HG03066 (cell line): ENCODE measurements around the gene RDH13.

ENCODE experiments used
- ATAC-seq: cut with Tn5 transposase; IDR thresholded peaks from one replicate; pipeline ENCODE4 v1.9.1; 2021; ENCODE audit warnings: low read depth; ENCODE audit not compliant: unreplicated experiment

Gene RDH13

GRCh38 chr19:55092423-55093318, 29.7 kb upstream of the RDH13 start:
- ATAC-seq: no peak

- no peak for ATAC-seq
Observed at GRCh38 chr19:55091955-55092354, 29.0 kb upstream of the RDH13 start.

GRCh38 chr19:55091126-55091910, 28.4 kb upstream of the RDH13 start:
- ATAC-seq: no peak

GRCh38 chr19:55090564-55090963, 27.6 kb upstream of the RDH13 start:
- ATAC-seq: no peak

- ATAC-seq: no peak
Observed at GRCh38 chr19:55089342-55089944, 26.5 kb upstream of the RDH13 start.

- ATAC-seq: no peak
Observed at GRCh38 chr19:55088543-55089341, 25.8 kb upstream of the RDH13 start.

GRCh38 chr19:55088021-55088451, 25.1 kb upstream of the RDH13 start:
- ATAC-seq: no peak

- ATAC-seq: no peak
Observed at GRCh38 chr19:55087542-55087901, 24.6 kb upstream of the RDH13 start.

GRCh38 chr19:55086730-55087541, 24.0 kb upstream of the RDH13 start:
- ATAC-seq: no peak

GRCh38 chr19:55085923-55086715, 23.2 kb upstream of the RDH13 start:
- no peak for ATAC-seq

- ATAC-seq: no peak
Observed at GRCh38 chr19:55084416-55084815, 21.5 kb upstream of the RDH13 start.

GRCh38 chr19:55083004-55083850, 20.3 kb upstream of the RDH13 start:
- ATAC-seq: no peak

GRCh38 chr19:55082020-55082851, 19.3 kb upstream of the RDH13 start:
- ATAC-seq: no peak

GRCh38 chr19:55081770-55082019, 18.7 kb upstream of the RDH13 start:
- ATAC-seq: no peak

- ATAC-seq: no peak
Observed at GRCh38 chr19:55080968-55081769, 18.2 kb upstream of the RDH13 start.

GRCh38 chr19:55080121-55080967, 17.4 kb upstream of the RDH13 start:
- ATAC-seq: no peak
